GM18499 (cell line): ENCODE results near the gene NTN5.
"Not testable (repeated sequence)": the region's sequence is repeated elsewhere in the genome, so short reads cannot be mapped to it uniquely, and the experiment has no call there.

Source experiments
- ATAC-seq: cut with Tn5 transposase; IDR thresholded peaks from one replicate; pipeline ENCODE4 v1.9.1; 2021; ENCODE audit warnings: moderate number of reproducible peaks; ENCODE audit not compliant: insufficient read depth, unreplicated experiment

The NTN5 gene

DNA sequence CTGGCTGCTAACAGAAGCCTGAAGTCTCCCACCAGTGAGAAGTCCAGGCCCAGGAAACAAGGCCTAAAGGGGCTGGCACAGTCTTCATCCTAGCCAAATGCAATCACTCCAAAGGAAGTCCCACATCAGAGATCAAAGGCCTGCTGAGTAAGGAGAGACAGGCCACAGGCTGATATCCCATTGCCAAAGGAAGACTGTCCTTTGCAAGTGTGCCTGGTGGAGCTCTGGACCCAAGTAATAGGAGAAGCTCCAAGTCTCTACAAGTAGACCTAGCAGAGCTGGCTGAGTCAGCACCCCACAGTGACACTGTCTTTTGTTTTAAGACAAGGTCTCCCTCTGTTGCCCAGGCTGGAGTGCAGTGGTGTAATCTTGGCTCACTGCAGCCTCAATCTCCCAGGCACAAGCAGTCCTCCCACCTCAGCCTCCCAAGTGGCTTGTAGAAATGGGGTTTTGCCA, 40.1 kb downstream of the NTN5 start:
- ATAC-seq = no peak

DNA sequence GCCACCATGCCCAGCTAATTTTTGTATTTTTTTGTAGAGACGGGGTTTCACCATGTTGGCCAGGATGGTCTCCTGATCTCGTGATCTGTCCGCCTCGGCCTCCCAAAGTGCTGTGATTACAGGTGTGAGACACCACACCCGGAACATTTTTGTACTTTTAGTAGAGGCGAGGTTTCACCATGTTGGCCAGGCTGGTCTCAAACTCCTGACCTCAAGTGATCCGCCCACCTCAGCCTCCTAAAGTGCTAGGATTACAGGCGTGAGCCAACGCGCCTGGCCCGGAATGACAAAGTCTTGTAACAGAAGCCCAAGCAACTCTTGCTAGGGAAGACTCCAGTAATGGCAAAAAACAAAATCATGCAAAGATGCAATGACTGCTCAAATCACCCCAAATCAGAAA, 40.5 kb downstream of the NTN5 start:
- ATAC-seq = not testable (repeated sequence)

DNA sequence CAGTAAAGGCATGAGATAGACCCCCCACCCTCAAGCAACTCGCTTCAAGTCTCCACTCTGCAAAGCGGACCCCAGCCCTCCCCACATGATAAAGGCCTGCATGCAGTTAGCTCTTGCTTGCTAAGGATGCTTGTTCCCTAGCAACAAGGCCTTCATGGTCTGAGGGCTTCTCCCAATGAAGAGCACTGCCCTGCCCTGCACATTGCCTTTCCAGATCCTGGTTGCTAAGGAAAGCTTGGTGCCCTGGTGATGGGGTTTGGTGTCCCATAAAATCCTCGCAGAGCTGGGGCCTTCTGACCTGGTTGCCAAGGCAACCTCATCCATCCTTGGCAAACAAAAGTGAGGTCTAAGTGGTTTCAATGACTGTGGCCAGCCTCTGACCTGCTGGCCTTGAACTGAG, 41.6 kb downstream of the NTN5 start:
- ATAC-seq = no peak

DNA sequence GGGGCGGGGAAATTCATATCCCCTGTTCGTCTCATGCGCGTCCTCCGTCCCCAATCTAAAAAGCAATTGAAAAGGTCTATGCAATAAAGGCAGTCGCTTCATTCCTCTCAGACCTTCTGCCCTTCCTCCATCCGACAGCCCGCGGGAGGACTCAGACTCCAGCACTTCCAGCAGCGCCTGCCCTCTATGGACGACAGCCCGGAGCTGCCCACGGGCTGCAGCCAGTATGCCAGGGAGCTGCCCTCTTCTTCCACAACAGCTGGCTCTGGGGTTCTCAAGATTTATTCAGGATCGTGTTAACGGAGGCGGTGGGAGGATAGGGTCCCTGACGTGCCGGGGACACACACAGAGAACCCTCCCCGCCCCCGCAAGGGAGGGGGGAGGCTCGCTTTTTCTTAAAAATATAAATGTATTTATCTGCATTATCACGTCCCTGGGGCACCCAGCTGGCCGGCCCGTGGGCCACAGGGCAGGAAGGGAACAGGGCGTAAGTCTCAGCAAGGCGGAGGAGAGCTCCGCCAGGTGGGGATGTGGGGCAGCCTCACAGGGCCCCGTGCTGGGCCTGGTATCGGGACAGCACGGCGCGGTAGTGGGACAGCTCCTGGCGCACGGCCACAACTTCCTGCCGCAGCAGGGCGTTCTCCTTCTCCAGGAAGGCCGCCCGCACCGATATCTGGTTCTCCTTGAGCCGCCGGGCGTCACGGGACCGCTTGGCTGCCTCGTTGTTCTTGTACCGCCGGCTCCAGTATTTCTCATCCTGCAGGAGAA, 42.3 kb downstream of the NTN5 start:
- no peak for ATAC-seq

DNA sequence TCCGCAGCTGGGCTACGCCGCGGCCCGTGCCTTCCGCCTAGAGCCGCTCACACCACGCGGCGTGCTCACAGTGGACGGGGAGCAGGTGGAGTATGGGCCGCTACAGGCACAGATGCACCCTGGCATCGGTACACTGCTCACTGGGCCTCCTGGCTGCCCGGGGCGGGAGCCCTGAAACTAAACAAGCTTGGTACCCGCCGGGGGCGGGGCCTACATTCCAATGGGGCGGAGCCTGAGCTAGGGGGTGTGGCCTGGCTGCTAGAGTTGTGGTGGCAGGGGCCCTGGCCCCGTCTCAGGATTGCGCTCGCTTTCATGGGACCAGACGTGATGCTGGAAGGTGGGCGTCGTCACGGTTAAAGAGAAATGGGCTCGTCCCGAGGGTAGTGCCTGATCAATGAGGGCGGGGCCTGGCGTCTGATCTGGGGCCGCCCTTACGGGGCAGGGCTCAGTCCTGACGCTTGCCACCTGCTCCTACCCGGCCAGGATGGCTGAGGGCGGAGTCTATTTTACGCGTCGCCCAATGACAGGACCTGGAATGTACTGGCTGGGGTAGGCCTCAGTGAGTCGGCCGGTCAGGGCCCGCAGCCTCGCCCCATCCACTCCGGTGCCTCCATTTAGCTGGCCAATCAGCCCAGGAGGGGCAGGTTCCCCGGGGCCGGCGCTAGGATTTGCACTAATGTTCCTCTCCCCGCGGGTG, 43.1 kb downstream of the NTN5 start:
- ATAC-seq = no peak

DNA sequence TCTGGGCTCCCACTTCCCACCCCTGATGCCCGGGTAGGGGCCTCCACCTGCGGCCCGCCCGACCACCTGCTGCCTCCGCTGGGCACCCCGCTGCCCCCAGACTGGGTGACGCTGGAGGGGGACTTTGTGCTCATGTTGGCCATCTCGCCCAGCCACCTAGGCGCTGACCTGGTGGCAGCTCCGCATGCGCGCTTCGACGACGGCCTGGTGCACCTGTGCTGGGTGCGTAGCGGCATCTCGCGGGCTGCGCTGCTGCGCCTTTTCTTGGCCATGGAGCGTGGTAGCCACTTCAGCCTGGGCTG, 43.6 kb downstream of the NTN5 start:
- ATAC-seq = no peak

DNA sequence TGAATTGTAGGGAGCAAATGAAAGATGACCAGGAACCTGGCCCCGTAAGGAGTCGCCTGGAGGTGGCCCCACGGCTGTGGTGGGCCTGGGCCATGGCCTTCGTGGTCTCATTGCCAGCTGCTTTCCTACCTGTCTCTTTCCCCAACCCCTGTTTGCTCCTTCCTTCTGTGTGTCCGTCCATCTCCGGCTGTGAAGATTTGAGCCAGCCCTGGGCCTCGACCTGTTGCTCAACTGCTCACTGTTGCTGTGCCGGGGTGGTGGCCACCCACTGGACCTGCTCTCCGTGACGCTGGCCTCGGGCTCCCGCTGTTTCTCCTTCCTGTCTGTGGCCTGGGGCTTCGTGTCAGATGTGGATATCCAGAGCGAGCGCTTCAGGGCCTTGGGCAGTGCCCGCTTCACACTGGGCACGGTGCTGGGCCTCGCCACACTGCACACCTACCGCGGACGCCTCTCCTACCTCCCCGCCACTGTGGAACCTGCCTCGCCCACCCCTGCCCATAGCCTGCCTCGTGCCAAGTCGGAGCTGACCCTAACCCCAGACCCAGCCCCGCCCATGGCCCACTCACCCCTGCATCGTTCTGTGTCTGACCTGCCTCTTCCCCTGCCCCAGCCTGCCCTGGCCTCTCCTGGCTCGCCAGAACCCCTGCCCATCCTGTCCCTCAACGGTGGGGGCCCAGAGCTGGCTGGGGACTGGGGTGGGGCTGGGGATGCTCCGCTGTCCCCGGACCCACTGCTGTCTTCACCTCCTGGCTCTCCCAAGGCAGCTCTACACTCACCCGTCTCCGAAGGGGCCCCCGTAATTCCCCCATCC, 44.1 kb downstream of the NTN5 start:
- ATAC-seq = no peak

DNA sequence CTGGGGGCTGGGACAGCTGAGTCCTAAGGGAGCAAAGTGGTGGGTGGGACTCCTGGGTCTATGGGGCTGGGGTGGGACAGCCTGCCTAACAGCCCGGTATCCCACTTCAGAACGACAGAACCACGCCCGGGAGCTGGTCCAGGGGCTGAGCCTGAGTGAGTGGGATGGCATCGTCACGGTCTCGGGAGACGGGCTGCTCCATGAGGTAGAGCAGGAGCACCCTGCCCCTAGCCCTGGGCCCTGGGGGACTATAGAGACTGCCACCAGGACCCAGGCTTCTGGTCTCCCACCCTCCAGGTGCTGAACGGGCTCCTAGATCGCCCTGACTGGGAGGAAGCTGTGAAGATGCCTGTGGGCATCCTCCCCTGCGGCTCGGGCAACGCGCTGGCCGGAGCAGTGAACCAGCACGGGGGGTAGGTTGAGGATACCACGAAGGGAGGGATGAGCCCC, 44.9 kb downstream of the NTN5 start:
- ATAC-seq = no peak

DNA sequence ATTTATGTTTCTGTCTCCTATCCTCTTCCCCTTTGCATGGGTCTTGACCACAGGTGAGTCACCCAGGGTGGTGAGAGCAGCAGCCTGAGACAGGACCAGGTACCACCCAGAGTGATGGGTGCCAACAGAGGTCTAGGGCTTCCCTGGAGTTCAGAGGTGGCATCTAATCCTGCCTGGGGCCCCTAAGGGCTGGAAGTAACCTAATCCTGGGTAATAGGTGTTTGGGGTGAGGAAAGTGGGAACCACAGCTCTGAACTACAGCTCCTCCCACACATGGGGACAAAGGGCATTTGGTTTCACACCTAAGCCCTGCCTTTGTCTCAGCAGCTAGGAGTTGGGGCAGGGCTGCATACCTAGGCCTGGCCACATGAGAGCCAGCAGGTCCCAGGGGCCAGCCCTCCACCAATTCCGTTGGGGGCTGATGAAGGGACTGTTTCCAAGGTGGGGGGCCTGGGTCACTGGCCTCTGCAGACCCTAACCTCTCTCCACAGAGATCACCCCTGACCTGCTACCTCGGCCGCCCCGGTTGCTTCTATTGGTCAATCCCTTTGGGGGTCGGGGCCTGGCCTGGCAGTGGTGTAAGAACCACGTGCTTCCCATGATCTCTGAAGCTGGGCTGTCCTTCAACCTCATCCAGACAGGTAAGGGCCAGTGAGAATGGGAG, 45.5 kb downstream of the NTN5 start:
- ATAC-seq = no peak

DNA sequence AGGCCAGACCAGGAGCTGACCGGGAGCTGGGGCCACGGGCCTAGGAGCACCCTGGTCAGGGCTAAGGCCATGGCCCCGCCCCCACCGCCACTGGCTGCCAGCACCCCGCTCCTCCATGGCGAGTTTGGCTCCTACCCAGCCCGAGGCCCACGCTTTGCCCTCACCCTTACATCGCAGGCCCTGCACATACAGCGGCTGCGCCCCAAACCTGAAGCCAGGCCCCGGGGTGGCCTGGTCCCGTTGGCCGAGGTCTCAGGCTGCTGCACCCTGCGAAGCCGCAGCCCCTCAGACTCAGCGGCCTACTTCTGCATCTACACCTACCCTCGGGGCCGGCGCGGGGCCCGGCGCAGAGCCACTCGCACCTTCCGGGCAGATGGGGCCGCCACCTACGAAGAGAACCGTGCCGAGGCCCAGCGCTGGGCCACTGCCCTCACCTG, 46.9 kb downstream of the NTN5 start:
- ATAC-seq = no peak

DNA sequence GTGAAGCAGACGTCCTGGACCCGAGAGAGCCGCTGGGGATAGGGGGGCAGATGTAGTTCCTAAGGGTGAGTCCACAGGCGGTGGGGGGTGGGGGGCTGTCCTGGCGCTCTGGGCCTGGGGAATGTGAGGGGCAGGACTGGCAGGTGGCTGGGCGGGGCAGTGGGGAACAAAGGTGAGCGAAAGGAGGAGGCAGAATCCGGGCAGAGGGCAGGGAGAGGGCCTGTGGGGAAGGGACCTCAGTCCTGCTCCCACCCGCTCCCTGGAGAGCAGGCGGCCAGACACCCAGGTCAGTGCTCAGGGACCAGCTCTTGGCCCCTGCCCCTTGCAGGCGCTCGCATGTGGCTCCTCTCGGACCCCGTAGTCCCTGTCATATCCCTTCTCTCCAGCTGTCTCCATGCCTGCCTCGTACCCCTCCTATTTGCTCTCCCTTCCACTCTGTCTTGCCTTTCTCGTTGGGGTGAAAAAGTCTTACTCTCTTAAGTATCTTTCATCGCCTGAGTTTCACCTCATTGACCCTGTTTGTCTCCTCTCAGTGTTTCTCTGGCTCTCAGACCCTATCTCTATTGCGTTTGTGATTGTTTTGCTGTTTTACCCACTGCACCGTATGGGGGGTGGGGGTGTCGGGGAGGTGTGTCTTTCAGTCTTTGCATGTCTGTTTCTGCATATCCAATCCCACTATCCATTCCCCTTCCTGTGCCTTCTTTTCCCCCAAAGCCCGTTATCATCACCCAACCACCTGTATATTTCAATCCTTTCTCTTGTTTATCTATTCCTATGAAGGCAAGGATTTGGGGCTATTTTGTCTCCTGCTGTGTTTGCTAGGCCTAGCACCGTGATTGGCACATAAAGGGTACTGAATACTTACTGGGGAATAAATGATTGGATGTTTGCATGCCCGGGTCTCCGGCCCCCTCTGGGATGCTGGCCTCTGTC, 47.8 kb downstream of the NTN5 start:
- ATAC-seq = no peak

DNA sequence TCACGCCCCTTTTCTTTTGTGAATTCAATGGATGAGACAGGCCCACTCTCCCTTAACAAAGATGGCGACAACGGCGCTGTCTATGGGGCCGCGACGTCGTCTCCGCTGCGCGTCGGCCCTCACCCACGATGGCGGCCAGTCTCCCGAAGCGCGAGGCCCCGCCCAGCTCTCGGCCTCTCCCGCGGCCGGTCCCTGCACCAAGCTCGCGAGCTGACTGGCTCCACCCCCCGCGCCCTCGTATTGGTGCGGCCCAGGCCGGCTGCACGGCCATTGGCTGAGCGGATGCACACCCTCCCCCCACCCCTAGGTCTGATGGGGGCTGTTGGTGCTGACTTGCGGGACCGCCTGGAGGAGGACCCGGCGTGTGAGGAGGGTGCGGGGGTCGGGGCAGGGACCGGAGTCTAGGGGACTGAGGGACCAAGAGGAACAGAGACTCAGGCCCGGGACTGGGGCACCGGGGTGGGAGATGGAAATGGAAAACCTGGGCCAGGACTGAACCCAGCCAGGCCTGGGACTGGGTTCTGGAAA, 48.7 kb downstream of the NTN5 start:
- no peak for ATAC-seq

DNA sequence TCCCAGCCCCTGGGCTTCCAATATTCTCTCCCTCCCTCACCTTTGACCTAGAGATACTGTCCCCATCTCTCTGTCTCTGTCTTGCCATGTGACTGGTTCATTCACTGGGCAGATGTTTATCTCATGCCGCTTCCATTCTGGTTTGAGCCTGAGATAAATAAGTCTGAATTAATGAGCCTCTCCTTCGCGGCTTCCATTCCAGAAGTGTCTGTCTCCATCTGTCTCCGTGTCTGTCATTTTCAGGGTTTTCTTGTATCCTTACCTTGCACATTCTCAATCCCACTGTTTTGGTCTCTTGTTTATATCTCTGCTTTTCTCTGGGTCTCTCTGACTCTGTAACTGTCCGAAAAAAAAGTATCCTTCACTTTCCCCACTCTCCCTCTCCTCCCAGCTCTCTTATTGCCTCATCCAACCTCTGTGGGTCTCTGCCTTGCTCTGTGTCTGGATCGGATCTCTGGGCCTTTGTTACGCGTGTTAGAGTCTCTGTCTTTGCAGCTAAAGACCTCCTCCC, 49.2 kb downstream of the NTN5 start:
- no peak for ATAC-seq

DNA sequence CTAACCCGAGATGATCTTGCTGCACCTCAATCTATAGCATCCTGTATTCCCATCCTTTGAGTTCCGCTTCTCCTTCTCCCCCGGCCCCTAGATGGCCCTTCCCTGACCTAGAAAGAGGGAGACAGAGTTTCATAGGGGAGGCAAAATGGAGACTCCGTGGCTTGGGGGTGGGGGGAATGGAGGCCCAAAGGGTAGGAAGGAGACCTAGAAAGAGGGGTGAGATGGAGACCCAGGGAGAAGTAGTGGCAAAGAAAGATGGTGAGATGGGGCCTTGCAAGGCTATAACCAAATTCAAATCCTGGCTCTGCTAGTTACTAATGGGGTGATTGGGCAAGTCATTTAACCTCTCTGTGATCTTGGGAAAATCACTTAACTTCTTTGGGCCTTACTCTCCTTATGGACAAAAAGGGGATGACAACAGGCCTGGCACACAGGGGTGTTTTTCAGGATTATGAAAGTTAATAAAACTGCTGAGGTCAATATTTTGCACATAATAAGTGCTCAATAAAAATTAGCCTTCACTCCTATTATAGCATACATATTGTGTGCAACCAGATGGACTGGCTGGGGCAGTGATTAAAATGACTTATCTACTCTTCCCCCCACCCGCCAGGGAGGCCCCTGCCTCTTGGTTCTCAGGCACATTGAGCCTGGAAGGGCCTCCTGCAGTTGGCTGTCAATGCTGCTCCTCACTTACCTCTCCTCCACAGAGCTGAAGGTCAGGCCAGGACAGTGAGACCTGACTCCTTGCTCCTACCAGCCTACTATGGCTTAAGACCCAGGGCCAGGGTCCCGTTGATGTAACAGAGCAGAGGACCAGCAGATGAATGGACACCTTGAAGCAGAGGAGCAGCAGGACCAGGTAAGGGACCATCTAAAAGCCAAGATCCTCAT, 52.9 kb downstream of the NTN5 start:
- ATAC-seq = no peak

DNA sequence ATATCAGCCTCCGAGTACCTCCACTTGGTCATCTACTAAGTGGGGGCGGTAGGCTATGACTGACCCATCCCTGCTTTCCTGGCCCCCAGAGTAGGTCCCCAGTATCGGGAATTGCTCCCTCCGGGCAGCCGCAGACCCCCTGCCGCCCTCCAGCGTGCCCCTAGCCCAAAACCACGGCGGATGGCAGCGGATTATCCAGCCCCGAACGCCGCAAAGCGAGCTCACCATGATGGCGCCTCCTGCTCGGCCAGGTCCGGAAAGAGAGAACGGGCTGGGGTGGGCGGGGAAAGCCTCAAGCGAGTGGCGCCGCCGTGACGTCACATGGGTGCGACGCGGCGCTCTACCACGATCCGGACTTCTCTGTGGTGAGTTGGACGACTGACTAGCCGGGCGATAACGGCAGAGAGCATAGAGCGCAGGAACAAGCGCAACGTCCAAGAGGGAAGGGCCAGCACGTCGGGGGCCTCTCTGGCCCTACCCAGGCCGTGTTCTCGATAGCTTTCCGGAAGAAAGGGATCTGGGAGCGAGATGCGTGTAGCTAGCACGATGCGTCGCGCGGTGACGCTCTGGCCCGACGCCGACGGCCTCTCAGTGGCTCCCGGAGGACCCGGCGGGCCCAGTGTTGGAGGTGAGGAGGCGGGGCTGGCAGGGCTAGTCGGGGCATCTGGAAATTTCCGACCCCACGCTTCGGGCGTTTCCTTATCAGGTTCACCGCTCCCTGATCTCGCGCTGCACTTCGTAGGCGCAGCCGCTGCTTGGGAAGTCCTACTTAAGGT, 53.7 kb downstream of the NTN5 start, which contains the start of the genes RPL18 and SPHK2:
RPL18 (minus strand) TSS at position 263 of the 776 bp plus-strand sequence; CDS start at position 228, 35 bp downstream.
SPHK2 (plus strand) TSS at position 591 of the 776 bp plus-strand sequence. CDS start 1,009 bp downstream, outside the sequence.
- peak; percentile 88 for ATAC-seq

DNA sequence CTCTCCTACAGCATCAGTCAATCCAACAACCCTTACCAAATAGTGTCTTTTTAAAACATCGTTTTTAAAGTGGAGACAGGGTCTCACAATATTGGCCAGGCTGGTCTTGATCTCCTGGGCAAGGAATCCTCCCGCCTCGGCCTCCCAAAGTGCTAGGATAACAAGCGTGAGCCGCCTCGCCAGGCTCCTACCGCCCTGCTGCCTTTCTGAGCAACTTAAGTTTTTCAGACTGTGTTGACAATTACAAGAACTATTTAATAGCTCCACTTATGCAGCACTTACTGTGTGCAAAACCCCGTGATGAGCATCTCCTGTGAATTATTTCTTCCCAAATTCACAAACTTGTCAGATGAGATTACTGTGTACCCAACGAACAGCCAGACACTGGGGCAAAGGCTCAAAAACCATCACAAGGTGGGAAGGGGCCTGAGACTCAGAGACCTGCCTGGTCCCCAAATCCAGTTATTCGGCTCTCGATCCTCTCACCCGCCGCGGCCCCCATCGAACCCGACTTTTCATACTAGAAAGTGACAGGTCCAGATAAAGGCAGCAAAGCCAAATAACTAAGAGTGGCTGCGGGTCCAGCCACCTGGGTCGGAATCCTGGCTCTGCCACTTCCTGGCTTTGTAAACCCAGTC, 54.4 kb downstream of the NTN5 start:
- ATAC-seq = no peak
